Skeletal muscle satellite cell (primary cell): ENCODE results near the gene FAM118B. TPM values are rescaled to one million over a fixed set of nuclear protein-coding genes. Genes with fewer than 3 reads are reported as not detected.

ENCODE experiments used
- H3K27me3 ChIP-seq: 2 replicates; pipeline ENCODE4 v1.7.0; 2013; ENCODE audit warnings: low read length; ENCODE audit not compliant: control insufficient read depth, insufficient read depth
- H3K36me3 ChIP-seq: 2 replicates; pipeline ENCODE4 v1.7.0; 2013; ENCODE audit warnings: mild to moderate bottlenecking, control low read depth, low read length; ENCODE audit not compliant: insufficient read depth
- H3K4me1 ChIP-seq: 2 replicates; pipeline ENCODE4 v1.7.0; 2013; ENCODE audit warnings: low read length; ENCODE audit not compliant: control insufficient read depth, insufficient read depth
- H3K4me2 ChIP-seq: 2 replicates; pipeline ENCODE4 v1.7.0; 2013; ENCODE audit warnings: mild to moderate bottlenecking, low read length
- H3K4me3 ChIP-seq: 2 replicates; pipeline ENCODE4 v1.7.0; 2013; ENCODE audit warnings: low read length
- H3K9ac ChIP-seq: 2 replicates; pipeline ENCODE4 v1.7.0; 2013; ENCODE audit warnings: mild to moderate bottlenecking, low read depth, low read length, moderate library complexity
- H3K9me3 ChIP-seq: replicated peaks from 2 replicates; pipeline ENCODE4 v1.7.0; 2013; ENCODE audit warnings: mild to moderate bottlenecking, control low read depth, low read length
- total RNA-seq: library from RNA; depleted of rRNA; stranded (reverse); fragments of >200 nt; gene quantifications from 2 replicates; pipeline ENCODE4 v1.2.3, GENCODE V29; 2012; rRNA removed

Gene FAM118B
- total RNA-seq, result 23.3 and 23.4 TPM in 2 replicates

- peak within 1 kb of the TSS; percentile 84 for H3K9ac ChIP-seq
- no peaks in the 10 kb centered on the region for H3K27me3 ChIP-seq
- H3K36me3 ChIP-seq, result peaks cover 16% of the 10 kb centered on the region
- H3K4me3 ChIP-seq, result peak within 1 kb of the TSS; percentile 79
- peak within 1 kb of the TSS; percentile 87 for H3K4me2 ChIP-seq
- H3K9me3 ChIP-seq, result no peaks in the 10 kb centered on the region
- H3K4me1 ChIP-seq, result peaks cover 18% of the 10 kb centered on the region
These were observed at the start of gene FAM118B, which contains the start of gene RPUSD4 for GRCh38 chr11:126211236-126212088. Gene FAM118B (plus strand): TSS chr11:126211782. CDS start chr11:126235002, 23,220 bp downstream. Gene RPUSD4 (minus strand): TSS chr11:126211650. CDS start chr11:126211638, 12 bp downstream.

DNA sequence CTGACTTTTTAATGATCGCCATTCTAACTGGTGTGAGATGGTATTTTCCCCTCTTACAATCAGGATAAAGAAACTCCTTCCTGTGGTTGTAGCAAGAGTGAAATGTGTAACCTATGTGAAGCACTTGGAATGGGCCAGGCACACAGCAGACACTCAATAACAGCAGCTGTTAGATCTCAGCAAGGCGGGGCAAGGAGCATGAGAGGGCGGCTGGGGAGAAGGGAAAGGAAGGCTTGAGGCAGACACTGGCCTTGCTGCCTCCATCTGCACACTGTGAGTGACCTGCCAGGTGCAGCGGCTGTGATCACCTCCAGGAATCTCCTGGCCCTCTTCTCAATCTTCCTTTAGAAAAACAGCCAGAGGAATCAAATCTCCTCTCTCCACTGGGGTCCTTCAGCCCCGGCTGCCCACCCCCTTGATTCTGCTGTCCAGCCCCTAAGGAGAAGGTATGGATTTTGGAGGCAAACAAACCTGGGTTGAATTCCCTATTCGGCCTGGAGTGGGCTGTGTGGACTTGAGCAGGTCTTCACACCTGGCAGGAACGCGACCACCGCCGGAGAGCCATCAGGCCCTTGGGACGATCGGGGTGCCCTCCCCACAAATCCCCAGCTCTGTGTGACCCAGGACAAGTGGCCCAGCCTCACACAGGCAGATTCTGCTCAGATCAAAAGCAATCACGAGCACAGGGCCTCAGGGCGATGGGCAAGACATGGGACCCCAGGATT lies 49.1 kb upstream of the FAM118B start:
- Histone ChIP-seq H3K9ac (peak overlapping the region; percentile 58), H3K36me3 (no peaks in the 10 kb centered on the region), H3K4me2 (peak overlapping the region; percentile 53), H3K4me3 (no peak overlapping the region), H3K27me3 (peaks cover 15% of the 10 kb centered on the region), H3K9me3 (no peaks in the 10 kb centered on the region), H3K4me1 (peaks cover 13% of the 10 kb centered on the region)

DNA sequence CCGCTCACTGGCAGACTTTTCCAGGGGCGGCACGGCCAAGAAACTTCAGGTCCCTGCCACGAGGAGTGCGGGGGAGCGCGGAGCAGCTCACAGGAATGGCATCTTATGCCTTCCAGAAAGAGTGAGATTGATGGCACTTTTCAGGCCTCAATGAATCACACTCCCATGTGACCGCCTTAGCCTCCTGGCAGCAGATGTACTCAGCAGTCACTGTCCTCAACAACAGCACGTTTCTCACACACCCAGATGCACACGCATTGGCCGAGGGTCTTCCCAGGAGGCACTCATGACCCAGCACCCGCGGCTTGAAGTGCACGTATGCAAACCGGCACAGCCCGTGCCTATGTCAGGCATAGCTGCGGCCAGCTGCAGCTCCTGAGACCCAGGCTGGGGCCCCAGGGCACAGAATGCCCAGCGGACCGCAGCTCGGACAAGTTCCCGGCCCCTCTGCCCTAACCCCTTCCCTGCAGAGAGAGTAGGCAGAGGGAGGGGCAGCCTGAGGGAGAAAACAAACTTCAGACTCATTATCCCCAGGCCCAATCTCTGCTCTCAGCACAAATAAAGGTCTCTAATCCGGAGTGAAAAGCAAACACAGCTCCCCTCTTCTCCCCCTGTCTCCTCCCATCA lies 48.4 kb upstream of the FAM118B start:
- peak overlapping the region; percentile 53 for H3K4me2 ChIP-seq
- H3K4me1 ChIP-seq, result peaks cover 13% of the 10 kb centered on the region
- H3K9ac ChIP-seq, result peak overlapping the region; percentile 58
- no peak overlapping the region for H3K4me3 ChIP-seq
- peaks cover 18% of the 10 kb centered on the region for H3K27me3 ChIP-seq
- H3K36me3 ChIP-seq, result no peaks in the 10 kb centered on the region
- H3K9me3 ChIP-seq, result no peaks in the 10 kb centered on the region

DNA sequence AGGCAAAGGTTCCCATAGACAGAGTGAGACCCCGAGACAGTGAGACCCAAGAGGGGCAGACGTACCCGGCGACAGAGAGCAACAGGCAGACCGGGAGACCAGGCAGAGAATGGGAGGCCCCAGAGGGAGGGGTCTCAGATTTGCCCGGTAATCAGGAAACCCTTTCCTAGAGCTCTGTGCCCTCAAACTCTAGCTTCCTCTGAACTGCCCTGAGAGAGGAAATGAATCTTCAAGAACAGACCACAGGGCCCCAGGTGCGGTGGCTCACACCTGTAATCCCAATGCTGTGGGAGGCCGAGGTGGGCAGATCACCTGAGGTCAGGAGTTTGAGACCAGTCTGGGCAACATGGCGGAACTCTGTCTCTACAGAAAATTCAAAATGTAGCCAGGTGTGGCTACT lies 47.8 kb upstream of the FAM118B start:
- Histone ChIP-seq H3K36me3 (no peaks in the 10 kb centered on the region), H3K9me3 (no peaks in the 10 kb centered on the region), H3K4me3 (no peak overlapping the region), H3K9ac (no peak overlapping the region), H3K4me2 (no peak overlapping the region), H3K4me1 (peaks cover 13% of the 10 kb centered on the region), H3K27me3 (peaks cover 18% of the 10 kb centered on the region)

- no peak overlapping the region for H3K4me3 ChIP-seq
- H3K9me3 ChIP-seq, result no peaks in the 10 kb centered on the region
- H3K4me2 ChIP-seq, result no peak overlapping the region
- H3K9ac ChIP-seq, result no peak overlapping the region
- peaks cover 13% of the 10 kb centered on the region for H3K4me1 ChIP-seq
- H3K36me3 ChIP-seq, result no peaks in the 10 kb centered on the region
- peaks cover 18% of the 10 kb centered on the region for H3K27me3 ChIP-seq
These were observed 46.8 kb upstream of the FAM118B start for GRCh38 chr11:126164781-126165180.

GRCh38 chr11:126165311-126165720 lies 46.3 kb upstream of the FAM118B start:
- Histone ChIP-seq H3K4me1 (peaks cover 13% of the 10 kb centered on the region), H3K36me3 (no peaks in the 10 kb centered on the region), H3K4me3 (no peak overlapping the region), H3K27me3 (peaks cover 18% of the 10 kb centered on the region), H3K9ac (no peak overlapping the region), H3K4me2 (no peak overlapping the region), H3K9me3 (no peaks in the 10 kb centered on the region)

DNA sequence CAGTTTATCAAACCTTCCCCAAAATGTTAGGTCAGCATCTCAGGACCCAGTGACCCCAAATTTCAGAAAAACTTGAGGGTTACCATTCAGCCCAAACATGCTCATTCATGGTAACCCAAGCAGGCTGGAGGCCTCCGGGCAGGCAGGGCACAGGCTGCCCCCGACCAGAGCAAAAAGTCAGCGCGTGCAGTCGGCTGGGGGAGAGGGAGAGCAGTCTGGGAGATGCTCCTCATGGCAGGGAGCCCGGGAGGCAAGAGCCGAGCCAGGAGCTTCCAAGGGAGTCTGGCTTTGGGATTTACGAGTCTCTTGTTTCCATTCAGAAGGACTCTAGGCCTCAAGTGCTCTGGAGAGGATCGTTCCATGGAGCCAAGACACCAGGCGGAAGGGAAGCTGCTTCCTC lies 45.8 kb upstream of the FAM118B start:
- no peaks in the 10 kb centered on the region for H3K9me3 ChIP-seq
- H3K36me3 ChIP-seq, result no peaks in the 10 kb centered on the region
- H3K9ac ChIP-seq, result no peak overlapping the region
- no peak overlapping the region for H3K4me2 ChIP-seq
- H3K4me1 ChIP-seq, result peaks cover 13% of the 10 kb centered on the region
- H3K27me3 ChIP-seq, result peaks cover 18% of the 10 kb centered on the region
- H3K4me3 ChIP-seq, result no peak overlapping the region

DNA sequence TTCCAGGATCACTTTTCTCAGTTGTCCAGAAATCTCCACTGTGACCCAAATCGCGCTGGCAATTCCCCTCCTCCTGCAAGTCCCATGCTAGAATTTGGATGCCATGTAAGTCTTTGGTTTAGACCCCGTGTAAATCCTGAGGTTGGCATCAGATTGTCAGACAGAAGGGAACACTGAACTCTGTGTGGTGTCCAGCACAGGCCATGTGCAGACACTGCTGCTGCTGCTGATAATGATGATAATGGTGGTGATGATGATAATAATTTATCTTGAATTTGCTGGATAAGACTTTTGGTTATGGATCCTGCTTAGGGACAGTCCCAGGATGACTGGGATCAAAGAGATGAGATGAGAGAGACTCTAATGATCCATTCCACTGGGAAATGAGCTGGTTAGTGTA lies 45.2 kb upstream of the FAM118B start:
- Histone ChIP-seq H3K4me2 (no peak overlapping the region), H3K9ac (no peak overlapping the region), H3K9me3 (no peaks in the 10 kb centered on the region), H3K27me3 (peaks cover 18% of the 10 kb centered on the region), H3K36me3 (no peaks in the 10 kb centered on the region), H3K4me1 (peaks cover 13% of the 10 kb centered on the region), H3K4me3 (no peak overlapping the region)

- H3K36me3 ChIP-seq, result no peaks in the 10 kb centered on the region
- peaks cover 11% of the 10 kb centered on the region for H3K4me1 ChIP-seq
- no peak overlapping the region for H3K4me2 ChIP-seq
- peaks cover 18% of the 10 kb centered on the region for H3K27me3 ChIP-seq
- no peak overlapping the region for H3K9ac ChIP-seq
- H3K9me3 ChIP-seq, result no peaks in the 10 kb centered on the region
- no peak overlapping the region for H3K4me3 ChIP-seq
These were observed 44.1 kb upstream of the FAM118B start for GRCh38 chr11:126167488-126167887.

GRCh38 chr11:126169291-126169690 lies 42.3 kb upstream of the FAM118B start:
- H3K27me3 ChIP-seq, result peaks cover 18% of the 10 kb centered on the region

DNA sequence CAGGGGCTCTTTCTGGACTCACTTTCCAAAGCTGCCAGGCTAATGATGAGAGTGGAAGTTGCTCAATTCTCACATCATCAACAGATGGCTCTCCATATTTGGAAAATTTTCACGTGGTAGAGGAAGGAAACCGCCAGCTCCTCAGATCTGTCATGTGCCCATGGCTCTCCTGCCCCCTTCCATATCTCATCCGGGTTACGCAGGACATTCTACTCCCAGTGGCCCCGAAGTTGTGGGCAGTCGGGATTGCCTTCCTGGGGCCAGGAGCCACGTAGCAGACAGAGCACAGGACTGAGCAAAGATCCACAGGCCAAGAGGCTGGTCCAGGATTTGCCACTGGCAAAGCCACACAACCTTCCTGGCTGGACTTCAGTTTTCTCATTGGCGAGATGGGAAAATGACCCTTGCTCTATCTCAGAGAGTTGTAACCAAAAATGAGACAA lies 39.0 kb upstream of the FAM118B start:
- Histone ChIP-seq H3K4me1 (peaks cover 3% of the 10 kb centered on the region), H3K27me3 (peaks cover 10% of the 10 kb centered on the region), H3K9ac (no peak overlapping the region), H3K36me3 (no peaks in the 10 kb centered on the region), H3K4me3 (no peak overlapping the region), H3K4me2 (no peak overlapping the region), H3K9me3 (no peaks in the 10 kb centered on the region)

More at GRCh38 chr11:126169291-126169690, 42.3 kb upstream of the FAM118B start:
- Histone ChIP-seq H3K4me1 (no peaks in the 10 kb centered on the region), H3K9ac (no peak overlapping the region), H3K4me2 (no peak overlapping the region), H3K36me3 (no peaks in the 10 kb centered on the region), H3K4me3 (no peak overlapping the region), H3K9me3 (no peaks in the 10 kb centered on the region)
